GM18526 (cell line): ENCODE results near the gene ARAP2.

ENCODE experiments used
- POLR2A ChIP-seq: IDR thresholded peaks from 3 replicates; pipeline ENCODE4 v1.6.1; 2011; ENCODE audit not compliant: insufficient read length; ENCODE audit errors: extremely low read depth

Gene ARAP2, protein sequence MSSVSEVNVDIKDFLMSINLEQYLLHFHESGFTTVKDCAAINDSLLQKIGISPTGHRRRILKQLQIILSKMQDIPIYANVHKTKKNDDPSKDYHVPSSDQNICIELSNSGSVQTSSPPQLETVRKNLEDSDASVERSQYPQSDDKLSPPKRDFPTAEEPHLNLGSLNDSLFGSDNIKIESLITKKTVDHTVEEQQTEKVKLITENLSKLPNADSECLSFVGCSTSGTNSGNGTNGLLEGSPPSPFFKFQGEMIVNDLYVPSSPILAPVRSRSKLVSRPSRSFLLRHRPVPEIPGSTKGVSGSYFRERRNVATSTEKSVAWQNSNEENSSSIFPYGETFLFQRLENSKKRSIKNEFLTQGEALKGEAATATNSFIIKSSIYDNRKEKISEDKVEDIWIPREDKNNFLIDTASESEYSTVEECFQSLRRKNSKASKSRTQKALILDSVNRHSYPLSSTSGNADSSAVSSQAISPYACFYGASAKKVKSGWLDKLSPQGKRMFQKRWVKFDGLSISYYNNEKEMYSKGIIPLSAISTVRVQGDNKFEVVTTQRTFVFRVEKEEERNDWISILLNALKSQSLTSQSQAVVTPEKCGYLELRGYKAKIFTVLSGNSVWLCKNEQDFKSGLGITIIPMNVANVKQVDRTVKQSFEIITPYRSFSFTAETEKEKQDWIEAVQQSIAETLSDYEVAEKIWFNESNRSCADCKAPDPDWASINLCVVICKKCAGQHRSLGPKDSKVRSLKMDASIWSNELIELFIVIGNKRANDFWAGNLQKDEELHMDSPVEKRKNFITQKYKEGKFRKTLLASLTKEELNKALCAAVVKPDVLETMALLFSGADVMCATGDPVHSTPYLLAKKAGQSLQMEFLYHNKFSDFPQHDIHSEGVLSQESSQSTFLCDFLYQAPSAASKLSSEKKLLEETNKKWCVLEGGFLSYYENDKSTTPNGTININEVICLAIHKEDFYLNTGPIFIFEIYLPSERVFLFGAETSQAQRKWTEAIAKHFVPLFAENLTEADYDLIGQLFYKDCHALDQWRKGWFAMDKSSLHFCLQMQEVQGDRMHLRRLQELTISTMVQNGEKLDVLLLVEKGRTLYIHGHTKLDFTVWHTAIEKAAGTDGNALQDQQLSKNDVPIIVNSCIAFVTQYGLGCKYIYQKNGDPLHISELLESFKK (N-terminal part only)

DNA sequence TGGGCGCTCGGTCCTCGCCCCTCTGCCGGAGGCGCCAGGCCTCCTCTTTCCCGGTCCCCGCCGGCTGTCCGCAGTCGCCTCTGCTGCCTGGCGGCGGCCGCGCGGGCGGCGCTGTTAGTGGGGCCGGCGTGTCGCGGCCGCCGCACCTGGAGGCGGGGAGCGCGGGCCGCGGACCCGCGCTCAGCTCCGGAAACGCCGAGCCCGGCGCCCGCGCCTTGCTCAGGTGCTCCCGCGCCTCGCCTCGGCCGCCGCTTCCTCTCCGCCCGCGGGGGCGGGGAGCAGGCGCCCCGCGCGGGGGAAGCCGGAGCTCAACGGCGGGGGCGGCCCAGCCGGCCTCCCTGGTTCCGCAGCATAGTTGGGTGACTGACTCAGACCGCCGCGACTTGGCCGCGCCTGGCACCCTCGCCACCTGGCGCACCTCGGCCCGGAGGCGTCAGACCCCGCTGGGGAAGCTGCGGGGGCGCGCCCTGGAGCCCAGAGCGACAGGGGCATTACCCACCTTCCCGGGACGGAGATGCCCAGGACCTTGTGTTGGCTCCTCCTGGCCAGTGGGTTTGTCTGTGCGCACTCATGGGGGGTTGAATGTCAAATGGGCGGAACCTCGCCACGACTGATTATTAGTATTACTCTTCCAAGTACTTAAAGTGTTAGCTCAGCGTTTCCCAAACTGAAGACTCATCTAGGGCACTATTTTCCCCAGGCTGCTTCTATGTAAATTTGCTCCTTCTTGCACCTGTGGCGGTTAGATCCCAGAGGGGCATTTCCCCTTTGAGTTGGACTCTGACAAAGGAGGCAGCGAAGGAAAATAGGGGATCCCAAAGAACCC is at the start of gene ARAP2:
Gene ARAP2, minus strand, starts transcription at position 258 of the 826 bp plus-strand sequence. CDS start 15,028 bp downstream, outside the sequence.
- TF ChIP-seq POLR2A, result peak; percentile 42

DNA sequence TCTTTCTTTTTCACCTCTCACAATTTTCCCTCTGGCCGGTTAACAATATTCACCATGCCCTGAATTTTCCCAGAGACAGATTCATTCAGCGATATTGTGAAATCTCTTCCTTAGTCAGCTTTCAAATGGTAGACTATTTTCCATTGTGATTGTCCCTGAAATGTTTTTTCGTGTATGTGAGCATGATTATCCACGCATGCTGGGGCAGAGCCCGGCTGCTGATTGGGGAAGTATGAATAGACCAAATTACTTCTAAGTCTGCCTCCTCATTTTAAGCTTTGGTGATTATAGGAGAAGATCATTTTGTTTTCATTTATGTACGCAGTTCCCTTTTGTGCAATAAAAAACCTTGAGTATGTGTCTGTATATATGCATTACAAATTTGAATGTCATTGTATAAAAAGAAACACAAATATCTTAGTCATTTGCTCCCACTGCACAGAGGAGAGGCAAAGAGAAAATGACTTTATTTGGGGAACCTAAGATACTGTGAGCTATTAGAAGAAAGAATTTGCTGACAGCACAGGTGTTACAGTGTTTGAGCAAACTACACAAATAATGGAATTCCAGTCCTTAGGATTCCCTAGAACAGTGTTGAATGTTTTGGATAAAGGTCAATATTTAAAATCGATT is 48.4 kb upstream of the ARAP2 start:
- TF ChIP-seq POLR2A, result no peak

DNA sequence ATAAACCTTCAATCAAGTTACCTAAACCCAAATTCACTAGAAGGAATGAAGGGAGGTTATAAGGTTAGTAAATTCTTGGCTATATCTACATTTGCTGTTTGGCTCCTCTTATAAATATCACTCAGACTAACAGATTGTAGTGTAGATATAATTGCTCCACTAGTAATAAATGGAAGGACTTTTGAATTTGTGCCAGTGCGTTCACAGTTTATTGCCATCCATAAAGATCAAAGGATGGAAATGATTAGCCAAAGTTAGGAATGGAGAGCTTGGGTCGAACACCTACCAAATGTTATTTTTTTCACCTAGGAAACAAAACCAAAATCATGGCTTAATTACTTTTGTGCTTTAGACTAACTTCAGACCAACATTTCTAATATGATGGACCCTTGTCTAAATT is 46.3 kb upstream of the ARAP2 start:
- TF ChIP-seq POLR2A, result no peak

- TF ChIP-seq POLR2A, result no peak
Observed at GRCh38 chr4:36288731-36289426, 44.6 kb upstream of the ARAP2 start.

GRCh38 chr4:36286481-36286871 is 42.2 kb upstream of the ARAP2 start:
- no peak for TF ChIP-seq POLR2A

DNA sequence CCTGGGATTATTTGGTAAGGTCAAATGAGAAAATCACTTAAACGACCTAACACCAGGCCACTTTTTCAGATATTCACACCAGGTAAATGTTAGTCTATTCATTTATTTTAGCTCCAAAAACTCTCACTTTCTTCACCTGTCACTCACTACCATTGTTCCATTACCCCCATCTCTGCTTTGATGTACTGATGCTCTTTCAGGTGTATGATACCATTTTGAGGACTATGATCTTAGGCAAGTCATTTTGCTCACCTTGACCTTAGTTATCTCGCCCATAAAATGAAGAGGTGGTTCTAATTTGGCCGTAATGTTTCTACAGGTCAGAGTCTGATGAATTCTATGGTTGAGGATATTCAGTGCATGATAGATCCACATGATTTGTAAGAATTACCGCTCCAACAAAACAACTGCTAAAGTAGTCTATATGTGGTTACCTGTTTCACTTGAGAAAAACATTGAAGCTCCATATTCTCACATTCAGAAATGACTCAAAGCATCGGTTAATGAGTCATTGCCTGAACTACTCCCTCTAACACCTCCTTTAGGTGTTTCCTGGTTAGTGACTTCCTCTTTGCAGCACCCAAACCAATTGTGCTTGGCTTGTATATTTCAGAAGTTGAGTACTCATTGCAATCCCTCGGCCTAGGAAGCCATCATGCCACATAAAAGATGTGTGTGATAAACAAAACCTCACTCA is 41.6 kb upstream of the ARAP2 start:
- no peak for TF ChIP-seq POLR2A

- TF ChIP-seq POLR2A, result no peak
Observed at GRCh38 chr4:36283912-36284465, 39.7 kb upstream of the ARAP2 start.

DNA sequence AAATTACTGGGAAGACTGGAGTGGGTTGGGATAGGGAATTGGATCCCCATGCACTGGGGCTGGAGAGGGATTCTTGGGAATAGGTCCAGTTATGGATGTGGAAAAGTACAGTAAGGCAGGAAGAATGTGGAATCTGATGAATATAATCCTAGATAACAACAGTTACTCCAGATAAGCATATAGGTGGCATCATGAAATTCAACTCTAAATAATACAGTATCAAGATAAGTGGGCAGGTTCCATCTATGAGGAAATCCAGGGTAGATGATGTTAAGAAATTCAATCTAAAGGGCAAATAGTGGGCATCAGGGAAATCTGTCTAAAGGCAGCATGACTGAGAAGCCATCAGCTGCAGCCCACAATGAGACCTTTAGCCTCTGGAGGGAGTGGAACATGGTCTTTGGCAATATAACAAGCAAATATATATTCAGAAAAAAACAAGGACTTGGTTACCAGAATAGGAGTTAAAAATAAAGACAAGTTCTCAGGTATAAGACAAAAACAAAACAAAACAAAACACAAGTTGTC is 38.3 kb upstream of the ARAP2 start:
- no peak for TF ChIP-seq POLR2A

GRCh38 chr4:36281384-36282106 is 37.2 kb upstream of the ARAP2 start, which contains the start of gene DTHD1:
TSS of gene DTHD1 (plus strand) at chr4:36281616. CDS start at chr4:36281759, 143 bp downstream.
- no peak for TF ChIP-seq POLR2A

- no peak for TF ChIP-seq POLR2A
Observed at GRCh38 chr4:36280555-36280954, 36.2 kb upstream of the ARAP2 start.

- TF ChIP-seq POLR2A, result no peak
Observed at GRCh38 chr4:36278789-36279188, 34.5 kb upstream of the ARAP2 start.

DNA sequence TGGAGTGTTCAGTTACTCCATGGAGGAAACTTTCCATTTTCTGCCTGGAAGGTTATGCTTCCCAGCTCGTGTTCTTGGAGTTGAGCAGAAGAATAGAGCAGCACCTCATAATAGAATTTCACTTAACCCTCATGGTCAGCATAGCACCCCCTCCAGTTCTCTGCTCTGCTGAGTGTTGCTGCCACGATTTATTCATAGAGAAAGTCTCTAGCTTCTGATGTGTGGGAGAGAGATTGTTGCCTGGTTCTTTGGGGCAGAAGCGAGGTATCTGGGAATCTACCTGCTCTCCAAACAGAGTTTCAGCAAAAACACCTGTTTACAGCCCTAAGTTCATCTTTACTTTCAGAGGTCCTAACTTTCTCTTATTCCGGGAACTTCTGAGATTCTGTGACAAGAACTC is 33.2 kb upstream of the ARAP2 start:
- no peak for TF ChIP-seq POLR2A
